HFFc6 (cell line): Measurements from ENCODE around the gene SYT8. TPM values are rescaled to one million over a fixed set of nuclear protein-coding genes. Genes with fewer than 3 reads are reported as not detected.

Source experiments
- DNase-seq: peaks from one replicate; pipeline ENCODE4 v3.0.0-alpha.2; 2018
- H3K27ac Mint-ChIP-seq: 2 replicates; pipeline ENCODE4 v1.8.0; 2020; ENCODE audit warnings: mild to moderate bottlenecking, mixed read lengths
- H3K27me3 Mint-ChIP-seq: 2 replicates; pipeline ENCODE4 v1.8.0; 2021; ENCODE audit warnings: mild to moderate bottlenecking, moderate library complexity, mixed read lengths; ENCODE audit not compliant: insufficient read depth
- H3K36me3 Mint-ChIP-seq: 2 replicates; pipeline ENCODE4 v1.8.0; 2021; ENCODE audit warnings: low read depth, mixed read lengths
- H3K4me1 Mint-ChIP-seq: 2 replicates; pipeline ENCODE4 v1.8.0; 2020; ENCODE audit warnings: low read depth, mixed read lengths
- H3K4me3 Mint-ChIP-seq: 2 replicates; pipeline ENCODE4 v1.8.0; 2020; ENCODE audit warnings: mild to moderate bottlenecking, moderate library complexity, mixed read lengths
- H3K9me3 Mint-ChIP-seq: 2 replicates; pipeline ENCODE4 v1.8.0; 2020; ENCODE audit warnings: mild to moderate bottlenecking, mixed read lengths
- total RNA-seq, 6 experiments: library from RNA; stranded (reverse); fragmentation: NEBNext Ultra II Directional; extraction: Animal tissue kit (Norgen Biotek cat#: 25700); gene quantifications; 2 replicates in 1 of 6; 3 replicates in 5 of 6; pipeline ENCODE4 v1.2.3, GENCODE V29; 2021
- TF ChIP-seq, protein P1 (sequence below): fragments of 200-600 bp; sonication (generic); IDR thresholded peaks from 2 replicates; pipeline ENCODE4 v1.5.0; 2021; ENCODE audit warnings: antibody characterized with exemption, mild to moderate bottlenecking

SYT8 gene
- total RNA-seq, 6 experiments from 2014 or later = not detected

DNA sequence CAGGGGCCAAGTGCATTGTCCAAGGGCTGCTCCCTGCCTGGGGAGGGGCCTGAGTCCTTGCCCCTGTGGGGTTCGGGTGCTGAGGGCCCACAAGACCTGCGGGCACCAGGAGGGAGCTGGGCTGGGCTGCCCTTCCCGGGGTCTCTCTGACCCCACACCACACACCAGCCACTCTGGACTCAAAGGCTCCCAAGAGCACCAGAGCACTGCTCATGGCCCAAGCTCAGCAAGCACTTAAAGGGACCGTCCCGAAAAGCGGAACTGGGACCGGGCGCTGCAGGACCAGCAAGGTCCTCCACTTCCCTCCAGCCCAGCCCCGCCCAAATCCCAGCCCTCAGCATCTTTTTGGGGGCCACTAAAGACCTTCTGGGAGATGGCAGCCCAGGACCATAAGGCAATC lies 23.4 kb downstream of the SYT8 start:
- DNase-seq = no peak
- Mint-ChIP-seq H3K4me1 (peaks cover 5% of the 10 kb centered on the region), H3K4me3 (no peak overlapping the region), H3K36me3 (no peaks in the 10 kb centered on the region), H3K27me3 (peaks cover 14% of the 10 kb centered on the region; the same call in 1 of the 2 replicates), H3K9me3 (no peaks in the 10 kb centered on the region), H3K27ac (no peak overlapping the region)
- TF ChIP-seq, protein P1, sequence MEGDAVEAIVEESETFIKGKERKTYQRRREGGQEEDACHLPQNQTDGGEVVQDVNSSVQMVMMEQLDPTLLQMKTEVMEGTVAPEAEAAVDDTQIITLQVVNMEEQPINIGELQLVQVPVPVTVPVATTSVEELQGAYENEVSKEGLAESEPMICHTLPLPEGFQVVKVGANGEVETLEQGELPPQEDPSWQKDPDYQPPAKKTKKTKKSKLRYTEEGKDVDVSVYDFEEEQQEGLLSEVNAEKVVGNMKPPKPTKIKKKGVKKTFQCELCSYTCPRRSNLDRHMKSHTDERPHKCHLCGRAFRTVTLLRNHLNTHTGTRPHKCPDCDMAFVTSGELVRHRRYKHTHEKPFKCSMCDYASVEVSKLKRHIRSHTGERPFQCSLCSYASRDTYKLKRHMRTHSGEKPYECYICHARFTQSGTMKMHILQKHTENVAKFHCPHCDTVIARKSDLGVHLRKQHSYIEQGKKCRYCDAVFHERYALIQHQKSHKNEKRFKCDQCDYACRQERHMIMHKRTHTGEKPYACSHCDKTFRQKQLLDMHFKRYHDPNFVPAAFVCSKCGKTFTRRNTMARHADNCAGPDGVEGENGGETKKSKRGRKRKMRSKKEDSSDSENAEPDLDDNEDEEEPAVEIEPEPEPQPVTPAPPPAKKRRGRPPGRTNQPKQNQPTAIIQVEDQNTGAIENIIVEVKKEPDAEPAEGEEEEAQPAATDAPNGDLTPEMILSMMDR = no peak

DNA sequence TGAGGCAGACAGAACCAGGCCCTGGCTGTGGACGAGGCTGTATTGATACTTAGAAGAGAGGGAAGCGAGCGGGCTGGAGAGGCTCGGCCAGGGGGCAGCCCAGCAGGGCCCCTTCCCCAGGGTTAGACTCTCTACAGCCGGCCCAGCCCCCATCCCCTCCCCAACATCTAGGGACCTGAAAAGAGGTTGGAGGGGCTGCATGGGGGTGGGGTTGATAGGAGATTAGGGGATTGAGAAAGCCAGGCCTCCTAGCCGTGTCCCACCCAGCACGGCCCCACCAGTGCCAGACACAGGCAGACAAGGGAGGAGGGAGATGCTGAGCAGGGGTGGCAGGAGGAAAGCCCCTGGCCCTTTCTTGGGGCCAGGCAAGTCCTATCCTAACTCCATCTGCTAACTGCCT lies 23.8 kb downstream of the SYT8 start:
- Mint-ChIP-seq H3K4me1 (peaks cover 10% of the 10 kb centered on the region), H3K27me3 (peaks cover 10% of the 10 kb centered on the region; the same call in 1 of the 2 replicates), H3K9me3 (no peaks in the 10 kb centered on the region), H3K27ac (no peak overlapping the region), H3K36me3 (no peaks in the 10 kb centered on the region), H3K4me3 (no peak overlapping the region)
- TF ChIP-seq, protein P1 = no peak
- DNase-seq = no peak

DNA sequence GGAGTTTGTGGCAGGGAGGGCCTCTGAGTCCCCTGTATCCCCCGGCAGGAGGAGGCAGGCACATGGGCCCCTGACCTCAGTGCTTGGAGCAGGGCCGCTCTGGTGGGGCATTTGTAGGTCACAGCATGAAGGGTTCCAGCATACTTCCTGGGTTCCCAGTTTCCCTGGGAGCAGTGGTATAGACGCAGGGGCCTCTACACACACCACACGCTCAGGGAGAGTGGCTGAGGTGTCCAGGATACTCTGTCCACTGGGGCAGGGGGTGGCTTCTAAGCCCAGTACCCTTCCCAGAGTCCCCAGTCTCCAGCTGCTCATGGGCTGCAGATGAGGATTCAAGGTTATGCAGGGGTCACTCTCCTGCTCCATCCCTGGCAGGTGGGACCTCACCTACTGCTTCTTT lies 24.2 kb downstream of the SYT8 start:
- Mint-ChIP-seq H3K36me3 (no peaks in the 10 kb centered on the region), H3K4me3 (no peak overlapping the region), H3K27ac (no peak overlapping the region), H3K27me3 (peaks cover 6% of the 10 kb centered on the region; the same call in 1 of the 2 replicates), H3K9me3 (no peaks in the 10 kb centered on the region), H3K4me1 (peaks cover 14% of the 10 kb centered on the region)
- DNase-seq = no peak
- TF ChIP-seq, protein P1 = no peak

DNA sequence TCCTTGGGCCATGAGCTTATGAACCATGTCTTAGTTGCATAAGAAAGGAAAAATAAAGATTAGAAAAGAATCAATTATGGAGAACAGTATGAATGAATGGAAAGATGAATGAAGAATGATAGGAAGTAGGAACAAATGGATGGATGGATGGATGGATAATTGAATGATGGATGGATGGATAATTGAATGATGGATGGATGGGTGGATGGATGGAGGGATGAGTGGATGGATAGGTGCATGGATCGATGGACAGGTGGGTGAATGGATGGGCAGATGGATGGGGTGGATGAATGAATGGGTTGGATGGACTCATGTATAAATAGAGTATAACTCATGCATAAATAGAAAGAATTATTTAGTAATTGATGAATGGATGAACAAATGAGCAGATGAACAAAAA lies 25.3 kb downstream of the SYT8 start:
- Mint-ChIP-seq H3K4me3 (no peak overlapping the region), H3K27me3 (peaks cover 3% of the 10 kb centered on the region; the same call in 1 of the 2 replicates), H3K9me3 (no peaks in the 10 kb centered on the region), H3K4me1 (peaks cover 20% of the 10 kb centered on the region), H3K27ac (no peak overlapping the region), H3K36me3 (no peaks in the 10 kb centered on the region)
- DNase-seq = no peak
- TF ChIP-seq, protein P1 = no peak

DNA sequence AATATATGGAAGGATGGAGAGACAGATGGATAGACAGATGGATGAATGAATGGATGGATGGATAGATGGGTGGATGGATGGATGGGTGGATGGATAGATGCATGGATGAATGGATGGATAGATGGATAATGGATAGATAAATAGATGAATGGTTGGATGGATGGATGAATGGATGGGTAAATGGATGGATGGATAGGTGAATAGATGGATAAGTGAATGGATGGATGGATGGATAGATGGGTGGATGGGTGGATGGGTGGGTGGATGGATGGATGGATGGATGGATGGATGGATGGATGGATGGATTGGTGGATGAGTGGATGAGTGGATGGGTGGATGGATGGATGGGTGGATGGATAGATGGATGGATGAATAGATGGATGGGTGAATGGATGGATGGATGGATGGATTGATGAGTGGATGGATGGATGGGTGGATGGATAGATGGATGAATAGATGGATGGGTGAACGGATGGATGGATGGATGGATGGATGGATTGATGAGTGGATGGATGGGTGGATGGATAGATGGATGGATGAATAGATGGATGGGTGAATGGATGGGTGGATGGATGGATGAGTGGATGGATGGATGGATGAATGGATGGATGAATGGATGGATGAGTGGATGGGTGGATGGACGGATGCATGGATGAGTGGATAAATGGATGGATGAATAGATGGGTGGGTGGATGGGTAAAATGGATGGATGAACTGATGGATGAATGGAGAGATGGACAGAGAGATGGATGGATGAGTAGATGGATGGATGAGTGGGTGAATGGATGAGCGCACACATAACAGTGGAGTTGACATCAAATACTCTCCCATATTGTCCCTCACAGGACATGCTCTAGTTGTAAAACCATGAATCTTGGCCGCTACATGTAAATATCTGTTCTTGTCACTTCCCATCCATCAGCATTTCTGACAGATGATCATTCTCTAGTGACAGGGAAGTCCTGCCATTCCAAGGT lies 26.9 kb downstream of the SYT8 start:
- TF ChIP-seq, protein P1 = no peak
- H3K27me3 Mint-ChIP-seq = peaks cover 1% of the 10 kb centered on the region; the same call in 1 of the 2 replicates
- peaks cover 20% of the 10 kb centered on the region for H3K4me1 Mint-ChIP-seq
- H3K9me3 Mint-ChIP-seq = no peaks in the 10 kb centered on the region
- H3K27ac Mint-ChIP-seq = no peak overlapping the region
- no peak overlapping the region for H3K4me3 Mint-ChIP-seq
- no peak for DNase-seq
- H3K36me3 Mint-ChIP-seq = no peaks in the 10 kb centered on the region
